ENCODE results near the gene SARDH.

Gene SARDH

DNA sequence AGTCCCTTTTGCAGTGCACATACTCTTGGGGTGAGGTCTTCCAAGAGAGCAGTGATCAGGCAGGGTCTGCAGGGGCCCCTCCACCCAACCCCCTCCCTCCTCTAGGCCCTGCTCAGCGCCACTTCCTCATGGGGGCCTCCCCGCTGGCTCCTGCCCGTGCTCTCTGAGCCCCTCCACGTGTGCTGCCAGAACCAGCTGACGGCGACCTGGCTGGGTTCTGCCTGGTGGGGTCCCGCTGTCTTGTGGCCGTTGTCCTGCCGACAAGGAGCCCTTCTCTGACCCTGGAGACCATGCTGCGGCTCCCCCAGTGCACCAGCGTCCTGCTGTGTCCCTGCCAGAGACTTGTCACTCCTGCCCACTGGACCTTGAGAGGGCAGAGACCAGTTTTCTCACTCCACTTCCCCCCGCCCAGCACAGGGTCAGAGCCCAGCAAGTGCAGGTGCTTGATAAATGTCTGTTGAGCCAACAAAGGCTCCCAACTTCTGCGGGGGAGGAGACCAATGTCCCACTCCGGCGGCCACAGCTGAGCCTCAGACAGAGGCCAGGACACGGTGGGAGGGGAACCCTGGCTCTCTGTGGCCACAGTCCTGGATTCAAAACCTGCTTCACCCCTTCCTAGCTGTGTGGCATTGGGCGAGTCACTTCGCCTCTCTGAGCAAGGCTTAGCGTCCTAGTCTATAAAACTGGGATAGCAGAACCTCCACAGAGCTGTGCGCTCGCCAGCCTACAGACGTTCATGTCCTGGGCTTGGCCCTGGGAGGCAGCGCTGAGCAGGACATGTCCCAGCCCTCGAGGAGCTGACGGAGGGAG lies 24.8 kb downstream of the SARDH start:
- no peak for DNase-seq

DNA sequence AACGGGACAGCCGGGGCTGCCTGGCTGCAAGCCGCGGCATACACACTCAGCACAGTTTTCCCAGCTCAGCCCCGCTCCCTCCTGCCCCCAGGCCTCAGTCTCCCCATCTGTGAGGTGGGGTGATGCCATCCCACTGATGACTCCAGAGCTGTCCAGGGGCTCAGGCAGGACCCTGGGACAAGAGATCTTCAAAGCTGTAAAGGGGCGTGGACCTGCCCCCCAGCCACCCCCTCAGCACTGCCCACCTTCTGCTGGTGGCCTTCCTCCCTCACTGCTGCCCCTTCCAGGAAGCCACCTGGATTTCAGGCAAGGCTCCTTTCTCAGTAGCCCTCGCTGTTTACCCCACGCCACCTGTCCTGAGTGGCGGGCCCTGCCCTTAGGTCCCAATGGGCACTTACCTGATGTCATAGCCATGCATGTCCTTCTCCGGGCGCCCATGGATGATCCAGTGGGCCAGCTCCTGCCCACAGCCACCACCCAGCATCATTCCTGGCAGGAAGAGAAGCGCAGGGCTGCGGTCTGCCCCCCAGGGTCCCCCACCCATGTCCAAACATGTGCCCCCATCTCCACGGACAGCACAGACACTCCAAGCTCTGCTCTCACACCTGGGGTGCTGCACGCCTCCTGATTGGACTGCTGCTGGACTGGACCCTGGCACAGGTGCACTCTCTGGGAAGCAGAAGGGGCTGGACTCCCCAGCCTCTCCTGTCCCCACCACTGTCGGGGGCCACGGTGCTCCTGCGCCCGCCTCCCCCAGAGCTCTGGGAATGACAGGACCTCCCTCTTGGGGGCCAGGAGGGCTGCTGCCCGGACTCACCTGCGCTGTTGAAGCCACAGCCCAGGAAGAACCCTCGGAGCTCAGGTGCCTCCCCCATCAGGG lies 25.7 kb downstream of the SARDH start:
- no peak for DNase-seq

GRCh38 chr9:133711428-133712220 lies 26.5 kb downstream of the SARDH start:
- DNase-seq, result no peak

DNA sequence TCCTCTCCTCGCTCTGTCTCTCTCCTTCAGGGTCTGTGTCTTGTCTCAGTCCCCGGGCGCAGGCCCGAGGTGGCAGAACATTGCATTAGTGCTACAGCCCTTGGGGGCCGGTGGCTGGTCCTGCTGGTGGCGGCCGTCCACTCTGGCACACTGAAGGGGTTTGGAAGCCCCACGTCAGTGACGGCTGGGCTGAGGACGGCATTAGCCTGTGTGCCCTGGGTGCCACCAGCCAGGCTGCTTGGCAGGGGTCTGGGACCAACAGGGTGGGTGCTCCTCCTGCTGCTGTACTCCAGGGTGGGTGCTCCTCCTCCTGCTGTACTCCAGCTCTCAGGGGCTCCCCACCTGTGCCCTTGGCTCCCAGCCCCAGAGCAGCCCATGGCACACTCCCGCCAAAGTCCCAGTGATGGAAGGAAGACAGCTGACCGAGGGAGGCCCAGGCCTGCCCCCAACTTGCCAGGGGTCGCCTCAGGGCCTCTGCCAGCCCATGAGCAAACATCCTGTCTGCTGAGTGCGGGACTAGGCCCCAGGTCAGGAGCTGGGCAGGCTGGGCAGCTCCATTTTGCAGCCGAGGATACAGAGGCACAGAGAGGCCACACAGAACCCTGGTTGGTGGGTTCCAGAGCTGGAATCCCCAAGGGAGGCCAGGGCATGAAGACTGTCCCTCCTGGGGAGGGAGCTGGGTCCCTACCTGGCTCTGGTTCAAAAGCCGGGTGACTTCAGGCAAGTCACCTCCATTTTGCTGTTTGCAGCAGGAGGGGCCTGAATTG lies 27.3 kb downstream of the SARDH start:
- no peak for DNase-seq

- no peak for DNase-seq
Observed at GRCh38 chr9:133709691-133710571, 28.2 kb downstream of the SARDH start.

- DNase-seq, result no peak
Observed at GRCh38 chr9:133709015-133709611, 29.0 kb downstream of the SARDH start.

GRCh38 chr9:133708246-133709014 lies 29.7 kb downstream of the SARDH start:
- DNase-seq, result no peak

DNA sequence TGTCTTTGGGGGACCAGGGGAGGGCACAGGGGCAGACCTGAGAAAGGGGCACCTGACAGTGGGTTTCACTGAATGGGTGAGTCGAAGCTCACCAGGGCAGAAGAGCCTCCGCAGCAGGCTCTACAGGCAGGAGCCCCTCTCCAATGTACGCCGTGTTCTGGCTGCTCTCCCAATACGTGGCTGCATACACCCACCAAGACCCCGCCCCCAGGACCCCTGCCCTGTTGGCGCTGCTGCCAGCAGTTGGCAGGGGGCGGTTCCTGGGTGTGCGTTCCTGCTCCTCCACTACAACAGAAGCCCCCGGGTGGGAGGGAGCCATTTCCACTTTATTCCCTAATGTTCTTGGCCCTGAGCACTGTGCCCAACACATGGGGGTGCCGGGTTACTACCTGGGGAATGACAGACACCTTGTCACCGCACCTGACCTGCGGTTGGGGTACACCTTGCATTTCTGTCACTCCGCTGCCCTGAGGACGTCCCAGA lies 30.3 kb downstream of the SARDH start:
- no peak for DNase-seq

- DNase-seq, result peak; percentile 55 to 73
Observed at GRCh38 chr9:133707065-133707762, 30.9 kb downstream of the SARDH start.

DNA sequence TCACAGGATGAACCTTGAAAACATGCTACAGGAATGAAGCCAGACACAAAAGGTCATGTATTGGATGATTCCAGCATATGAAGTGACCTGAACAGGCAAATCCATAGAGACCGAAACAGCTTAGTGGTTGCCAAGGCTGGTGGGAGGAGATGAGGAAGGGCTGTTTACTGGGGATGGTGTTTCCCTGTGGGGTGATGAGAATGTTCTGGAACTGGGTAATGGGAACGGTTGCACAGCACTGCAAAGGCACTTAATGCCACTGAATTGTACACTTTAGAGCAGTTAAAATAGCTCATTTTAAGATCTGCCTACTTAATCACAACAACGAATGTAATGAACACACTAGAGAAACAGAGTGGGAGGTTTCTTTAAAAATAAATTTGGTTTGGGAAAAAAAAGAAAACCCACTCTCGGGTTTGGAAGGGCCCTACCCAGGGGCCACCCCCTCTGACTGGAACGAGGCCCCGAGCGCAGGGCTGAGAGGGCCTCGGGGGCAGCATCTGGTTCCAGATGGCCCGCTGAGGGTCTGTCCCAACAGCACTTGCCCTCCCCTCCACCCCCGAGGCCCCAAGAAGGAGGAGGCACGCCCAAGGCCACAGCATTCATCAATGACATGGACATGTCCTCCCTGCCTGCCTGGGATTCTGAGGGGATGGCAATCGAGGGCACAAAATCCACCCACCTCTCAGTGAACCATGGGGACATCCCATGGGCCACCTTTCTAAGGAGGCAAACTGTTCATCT lies 31.7 kb downstream of the SARDH start:
- DNase-seq, result no peak

GRCh38 chr9:133705576-133705975 lies 32.6 kb downstream of the SARDH start:
- no peak for DNase-seq

DNA sequence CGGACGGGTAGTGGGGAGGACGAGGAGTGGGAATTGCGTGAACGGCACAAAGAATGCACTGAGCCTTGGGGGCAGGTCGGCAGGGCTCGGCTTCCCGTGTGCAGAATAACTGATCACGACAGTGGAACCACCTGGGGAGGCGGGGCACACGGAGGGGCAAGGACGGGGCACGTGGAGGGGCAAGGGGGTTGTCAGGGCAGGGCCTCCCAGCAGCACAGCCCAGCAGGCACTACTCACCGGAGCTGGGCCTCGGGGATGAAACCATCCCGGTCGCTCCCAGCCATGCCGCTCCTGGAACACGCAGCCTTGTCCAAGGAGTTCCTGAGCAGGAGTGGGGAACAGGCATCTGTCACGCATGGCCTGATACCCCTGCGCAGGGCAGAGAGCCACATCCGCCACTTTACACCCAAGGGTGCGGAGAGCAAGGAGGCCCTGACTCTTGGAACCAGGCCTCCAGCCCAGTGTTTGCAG lies 33.4 kb downstream of the SARDH start:
- no peak for DNase-seq

DNA sequence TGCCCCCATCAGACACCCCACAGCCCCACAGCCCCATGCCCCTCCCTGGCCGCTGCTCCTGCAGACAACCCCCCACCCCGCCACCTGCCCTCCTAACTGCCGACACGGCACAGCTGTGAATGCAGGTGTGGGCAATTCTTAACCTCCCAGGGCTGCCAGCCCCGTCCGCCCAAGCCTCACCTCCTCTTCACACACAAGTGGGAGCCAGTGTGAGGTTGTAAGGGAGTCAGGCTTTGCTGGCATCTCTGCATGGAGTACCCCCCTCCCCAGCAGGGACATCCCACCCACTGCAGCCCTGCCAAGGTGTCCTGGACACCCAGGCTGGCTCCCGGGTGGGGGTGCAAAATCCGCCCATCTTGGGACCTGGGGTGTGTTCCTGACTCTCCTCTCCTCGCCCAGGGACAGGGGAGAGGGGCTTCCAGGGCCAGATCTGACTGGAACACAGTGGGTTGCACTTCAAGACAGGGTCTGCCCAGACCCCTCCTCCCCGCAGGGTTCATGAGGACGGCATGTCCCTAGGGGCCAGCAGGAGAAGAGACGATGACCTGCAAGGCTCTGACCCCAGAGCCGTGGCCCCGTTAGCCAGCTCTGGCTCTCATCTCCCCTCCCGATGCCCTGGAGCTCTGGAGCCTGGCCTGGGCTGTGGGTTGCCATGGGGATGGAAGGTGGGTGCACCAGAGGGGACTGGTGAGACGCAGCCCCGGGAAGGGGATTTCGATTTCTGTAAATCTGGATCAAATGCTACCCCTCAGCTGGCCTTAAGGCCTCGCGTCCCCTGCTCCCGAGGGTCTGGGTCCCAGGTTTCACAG lies 34.4 kb downstream of the SARDH start:
- no peak for DNase-seq

DNA sequence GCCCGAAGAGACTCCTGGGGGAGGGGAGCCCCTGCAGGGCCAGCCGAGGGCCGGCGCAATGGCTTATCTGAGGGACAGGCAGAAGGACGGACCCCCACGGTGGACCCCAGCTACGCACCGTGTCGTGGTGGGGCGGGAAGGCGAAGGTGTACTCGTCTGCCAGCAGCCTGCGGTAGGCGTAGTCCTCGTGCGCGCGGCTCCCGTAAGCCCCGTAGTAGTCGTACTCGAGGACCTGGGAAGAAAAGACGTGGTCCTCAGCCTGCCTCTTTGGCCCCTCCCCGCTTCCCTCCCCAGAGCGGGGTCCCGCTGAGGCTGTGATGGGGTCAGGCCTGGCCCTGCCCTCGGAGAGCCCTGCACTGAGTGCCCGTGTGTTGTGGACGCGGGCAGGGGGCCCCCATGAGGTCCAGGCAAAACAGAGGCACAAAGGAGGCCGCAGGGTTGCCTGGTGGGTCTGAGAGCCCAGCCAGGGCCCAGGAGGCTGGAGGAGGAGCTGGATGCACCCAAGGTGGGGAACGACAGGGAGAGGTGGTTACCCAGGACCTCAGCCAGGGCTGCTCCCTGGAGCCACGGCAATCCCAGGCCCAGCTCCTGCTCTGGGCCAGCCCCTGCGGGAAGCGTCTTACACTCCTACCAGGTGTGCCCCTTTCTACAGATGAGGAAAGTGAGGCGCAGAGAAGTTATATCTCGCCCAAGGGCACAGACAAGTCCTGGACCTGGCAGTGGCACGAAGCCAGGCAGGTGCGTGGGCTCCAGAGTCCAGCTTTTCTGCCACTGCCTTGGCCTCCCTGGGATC lies 35.2 kb downstream of the SARDH start:
- DNase-seq, result no peak

- no peak for DNase-seq
Observed at GRCh38 chr9:133701981-133702797, 36.0 kb downstream of the SARDH start.
